HTERT RPE-1 (cell line): ENCODE data around the gene UBE2F.
"Not testable (repeated sequence)": the region's sequence is repeated elsewhere in the genome, so short reads cannot be mapped to it uniquely, and the experiment has no call there.

ENCODE experiments used
- in situ Hi-C: fragments of 300-500 bp; cut with MboI; formaldehyde crosslinking; loops from 4 replicates; pipeline ENCODE4 v1.14.3; 2020; ENCODE audit warnings: low sequenced_read_pairs

The UBE2F gene

GRCh38 chr2:237943395-237944094 lies 23.3 kb upstream of the UBE2F start:
- in situ Hi-C loops = no loop called here

DNA sequence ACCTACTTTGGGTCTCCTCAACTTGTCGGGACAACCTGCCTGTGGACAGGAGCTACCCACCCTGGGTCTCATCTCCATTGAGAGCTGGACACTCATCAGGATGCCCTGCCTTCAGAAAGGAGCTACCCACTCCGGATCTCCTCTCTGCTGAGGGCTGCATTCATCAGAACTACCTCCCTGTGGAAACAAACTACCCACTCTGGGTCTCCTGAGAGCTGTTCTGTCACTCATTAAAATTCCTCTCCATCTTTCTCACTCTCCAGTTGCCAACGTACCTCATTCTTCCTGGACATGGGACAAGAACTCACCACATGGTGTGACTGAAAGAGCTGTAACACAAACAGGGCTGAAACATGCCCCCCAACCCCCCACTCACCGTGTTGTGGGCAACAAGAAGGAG lies 22.5 kb upstream of the UBE2F start:
- in situ Hi-C loops = no loop called here

GRCh38 chr2:237946423-237946822 lies 20.4 kb upstream of the UBE2F start:
- in situ Hi-C loops = no loop called here

- in situ Hi-C loops = not testable (repeated sequence)
Measured at GRCh38 chr2:237951354-237951753, 15.5 kb upstream of the UBE2F start.

DNA sequence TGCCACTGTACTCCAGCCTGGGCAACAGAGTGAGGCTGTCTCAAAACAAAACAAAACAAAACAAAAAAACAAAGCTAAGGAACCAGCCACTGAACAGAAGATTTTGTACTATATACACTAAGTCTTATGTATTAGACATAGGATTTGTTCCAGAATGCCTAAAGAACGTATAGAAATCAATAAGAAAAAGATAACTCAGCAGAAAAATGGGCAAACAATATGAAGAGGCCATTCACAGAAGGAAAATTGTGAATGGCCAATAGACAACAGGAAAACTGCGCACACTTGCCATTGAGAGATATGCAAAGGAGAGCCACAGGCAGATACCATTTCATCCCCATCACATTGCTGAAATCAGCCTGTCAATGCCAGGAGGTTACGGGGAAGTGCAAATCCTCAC lies 14.9 kb upstream of the UBE2F start:
- in situ Hi-C loops = no loop called here

- in situ Hi-C loops = no loop called here
Measured at GRCh38 chr2:237952851-237953250, 14.0 kb upstream of the UBE2F start.

GRCh38 chr2:237955640-237956401 lies 11.0 kb upstream of the UBE2F start:
- in situ Hi-C loops = no loop called here

GRCh38 chr2:237956402-237956736 lies 10.4 kb upstream of the UBE2F start:
- in situ Hi-C loops = no loop called here

DNA sequence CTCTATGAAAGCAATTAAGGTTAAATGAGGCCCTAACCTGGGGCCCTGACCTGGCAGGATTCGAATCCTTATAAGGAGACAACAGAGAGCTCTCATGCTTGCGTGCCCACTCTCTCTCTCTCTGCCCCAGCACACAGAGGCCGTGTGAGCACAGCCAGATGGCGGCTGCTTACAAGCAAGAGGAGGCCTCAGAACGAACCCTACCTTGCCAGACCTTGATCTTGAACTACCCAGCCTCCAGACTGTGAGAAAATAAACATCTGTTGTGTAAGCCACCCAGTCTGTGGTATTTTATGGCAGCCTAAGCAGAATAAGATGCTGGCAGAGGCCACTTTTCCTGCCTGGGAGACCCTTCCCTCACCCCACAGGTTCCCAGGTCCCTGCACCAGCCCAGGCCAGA lies 5.2 kb upstream of the UBE2F start:
- in situ Hi-C loops = no loop called here

DNA sequence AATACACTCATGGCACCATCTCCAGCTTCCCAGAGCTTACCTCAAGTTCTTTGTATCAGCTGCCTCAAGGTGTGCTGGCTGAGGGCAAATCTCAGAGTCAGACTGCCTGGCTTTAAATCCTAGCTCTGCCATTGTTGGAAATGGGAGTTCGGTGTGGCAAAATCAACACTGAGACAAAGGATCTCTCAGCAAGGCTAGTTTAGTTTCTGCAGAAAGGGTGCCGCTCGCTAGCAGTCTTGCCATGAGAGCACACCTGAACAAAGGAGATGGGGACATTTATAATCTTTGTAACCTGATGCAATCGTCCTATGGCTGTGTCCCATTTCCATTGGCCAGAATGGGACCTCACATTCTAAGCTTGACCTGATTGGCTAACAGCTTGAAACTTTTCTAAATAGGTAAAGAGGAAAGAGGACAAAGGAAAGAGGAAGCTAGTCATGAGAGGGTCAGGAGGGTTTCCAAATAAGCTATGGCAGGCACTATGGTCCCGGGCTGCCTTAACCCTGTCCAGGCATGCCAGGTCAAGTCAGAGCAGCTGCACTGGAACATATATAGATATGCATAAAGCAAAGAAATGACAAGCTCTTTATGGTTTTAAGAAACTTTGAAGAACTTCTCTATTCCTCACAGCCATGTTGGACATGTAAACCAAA lies 4.3 kb upstream of the UBE2F start:
- in situ Hi-C loops = no loop called here

GRCh38 chr2:237963490-237963991 lies 3.3 kb upstream of the UBE2F start:
- in situ Hi-C loops = not testable (repeated sequence)

GRCh38 chr2:237964194-237964577 lies 2.6 kb upstream of the UBE2F start:
- in situ Hi-C loops = no loop called here

- in situ Hi-C loops = no loop called here
Measured at GRCh38 chr2:237964578-237965404, 2.0 kb upstream of the UBE2F start.

DNA sequence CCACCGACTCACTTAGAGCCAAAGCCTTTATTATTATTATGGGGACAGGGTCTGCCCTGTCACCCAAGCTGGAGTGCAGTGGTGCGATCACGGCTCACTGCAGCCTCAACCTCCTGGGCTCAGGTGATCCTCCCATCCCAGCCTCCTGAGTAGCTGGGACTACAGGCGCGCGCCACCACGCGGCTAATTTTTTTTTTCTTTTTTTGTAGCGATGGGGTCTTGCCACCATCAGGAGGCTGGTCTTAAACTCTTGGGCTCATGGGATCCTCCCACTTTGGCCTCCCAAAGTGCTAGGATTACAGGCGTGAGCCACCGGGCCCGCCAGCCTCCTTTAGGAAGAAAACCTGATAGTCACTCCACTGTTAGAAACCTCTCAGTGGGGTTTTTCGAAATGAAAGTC lies 970 bp upstream of the UBE2F start:
- in situ Hi-C loops = not testable (repeated sequence)

- in situ Hi-C loops = no loop called here
Measured at GRCh38 chr2:237966250-237966564, 607 bp upstream of the UBE2F start.

- in situ Hi-C loops = no loop called here
Measured at GRCh38 chr2:237967463-237967951, 693 bp downstream of the UBE2F start.

DNA sequence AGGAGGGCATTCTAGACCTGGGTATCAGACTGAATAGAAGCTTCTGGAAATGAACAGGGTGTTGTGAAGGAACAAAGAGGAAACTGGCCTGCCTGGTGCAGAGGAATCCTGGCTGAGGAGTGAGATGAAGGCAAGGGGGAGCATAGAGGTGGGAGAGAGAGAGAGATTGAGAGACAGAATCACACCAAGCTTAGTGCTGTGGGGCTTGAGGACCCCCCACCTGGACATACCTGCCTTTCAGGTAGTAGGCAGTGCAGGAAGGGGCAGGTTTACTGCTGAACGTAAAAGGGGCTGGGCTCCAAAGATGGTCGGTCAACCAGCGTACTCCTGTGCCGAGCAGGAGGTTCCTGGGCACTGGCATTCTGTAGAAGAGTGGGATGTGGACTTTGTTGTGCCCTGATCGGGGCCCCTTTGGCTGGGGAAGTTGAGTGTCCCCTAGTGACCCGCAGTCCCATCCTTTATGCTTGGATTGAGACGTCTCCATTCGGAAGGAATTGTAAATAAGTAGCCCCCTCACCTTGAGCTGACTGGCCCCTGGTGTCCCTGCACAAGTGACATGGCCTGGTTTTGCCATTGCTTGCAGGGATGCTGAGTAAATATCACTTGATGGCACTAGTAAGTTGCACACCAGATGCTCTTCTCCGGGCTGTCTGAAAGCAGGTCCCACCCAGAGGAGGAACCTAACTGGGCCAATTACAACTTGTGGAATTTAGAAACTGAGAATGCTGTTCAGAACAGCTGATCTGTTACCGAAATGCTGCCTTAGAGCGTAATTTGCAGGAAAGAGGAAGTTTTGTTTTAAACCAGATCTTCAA lies 1.4 kb downstream of the UBE2F start:
- in situ Hi-C loops = no loop called here

DNA sequence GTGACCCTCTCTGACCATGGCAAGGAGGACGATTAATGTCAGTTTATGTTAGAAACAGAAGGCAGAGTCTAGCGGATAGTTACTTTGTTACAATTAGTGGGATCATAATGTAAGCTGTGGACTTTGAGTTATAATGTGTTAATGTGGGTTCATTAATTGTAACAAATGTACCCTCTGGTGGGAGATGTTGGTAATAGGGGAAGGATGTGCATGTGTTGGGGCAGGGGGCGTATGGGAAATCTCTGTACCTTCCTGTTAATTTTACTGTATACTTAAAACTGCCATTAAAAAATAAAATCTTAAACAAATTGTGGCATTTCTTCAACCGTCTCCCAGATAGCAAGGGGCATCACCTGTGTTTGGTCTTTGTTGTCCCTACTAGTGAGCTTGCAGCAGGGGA lies 4.8 kb downstream of the UBE2F start:
- in situ Hi-C loops = no loop called here

DNA sequence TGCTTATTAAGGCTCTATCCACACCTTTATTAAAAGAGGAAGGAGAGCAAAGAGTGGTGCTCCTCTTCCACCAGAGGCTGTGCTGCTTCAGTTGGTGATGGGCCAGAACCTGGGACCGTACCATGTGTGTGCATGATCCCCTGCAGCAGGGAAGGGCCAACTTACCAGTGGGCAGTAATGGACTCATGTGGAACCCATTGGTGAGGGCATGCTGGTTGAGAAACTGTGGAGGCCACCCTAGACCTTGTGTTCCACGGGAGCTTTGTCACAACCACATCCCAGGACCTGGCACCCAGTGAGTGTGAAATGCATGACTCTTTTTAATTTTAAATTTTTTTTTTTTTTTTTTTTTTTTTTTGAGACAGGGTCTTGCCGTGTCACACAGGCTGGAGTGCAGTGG lies 5.4 kb downstream of the UBE2F start:
- in situ Hi-C loops = no loop called here

DNA sequence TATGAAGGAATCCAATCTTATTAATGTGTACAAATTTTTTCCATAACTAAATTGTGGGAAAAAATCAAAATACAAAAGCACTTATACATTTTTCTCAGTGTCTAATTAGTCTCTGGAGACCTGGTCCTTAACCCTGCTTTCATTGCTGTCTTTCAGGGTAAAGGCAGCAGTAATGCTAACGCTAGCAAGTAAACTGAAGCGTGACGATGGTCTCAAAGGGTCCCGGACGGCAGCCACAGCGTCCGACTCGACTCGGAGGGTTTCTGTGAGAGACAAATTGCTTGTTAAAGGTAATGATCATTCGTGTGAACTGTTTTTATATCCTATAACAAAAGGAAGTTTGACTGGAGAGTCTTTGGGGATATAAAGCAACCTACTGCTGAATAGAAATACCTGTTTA lies 6.1 kb downstream of the UBE2F start:
- in situ Hi-C loops = no loop called here
